GM23338 (cell line): ENCODE measurements around the gene TRDN. TPM values are rescaled to one million over a fixed set of nuclear protein-coding genes. Genes with fewer than 3 reads are reported as not detected.

Source experiments
- ATAC-seq: fragments of 200-7000 bp; cut with Tn5 transposase; 3 replicates; pipeline ENCODE4 v1.9.1; 2020
- DNase-seq: peaks from one replicate; pipeline ENCODE4 v3.0.0-alpha.2; 2015; ENCODE audit warnings: low spot score
- H2AFZ ChIP-seq: fragments of 200-600 bp; sonication (generic); 2 replicates; pipeline ENCODE4 v1.8.0; 2016; ENCODE audit warnings: antibody characterized with exemption, mild to moderate bottlenecking, moderate library complexity
- H3F3A ChIP-seq: fragments of 200-600 bp; sonication (generic); replicated peaks from 2 replicates; pipeline ENCODE4 v1.8.0; 2017; ENCODE audit warnings: antibody characterized with exemption, mixed run types, low read depth
- H3K27ac ChIP-seq: fragments of 200-600 bp; sonication (generic); 2 replicates; pipeline ENCODE4 v1.6.1; 2016; ENCODE audit warnings: low read depth
- H3K27me3 ChIP-seq: fragments of 200-600 bp; sonication (generic); 2 replicates; pipeline ENCODE4 v1.8.0; 2016; ENCODE audit warnings: mild to moderate bottlenecking, mixed run types, moderate library complexity; ENCODE audit not compliant: insufficient read depth
- H3K36me3 ChIP-seq: fragments of 200-600 bp; sonication (generic); 2 replicates; pipeline ENCODE4 v1.8.0; 2016; ENCODE audit warnings: mild to moderate bottlenecking; ENCODE audit not compliant: insufficient read depth
- H3K4me1 ChIP-seq: fragments of 200-600 bp; sonication (generic); 2 replicates; pipeline ENCODE4 v1.8.0; 2016; ENCODE audit warnings: mild to moderate bottlenecking, moderate library complexity; ENCODE audit not compliant: insufficient read depth
- H3K4me2 ChIP-seq: fragments of 200-600 bp; sonication (generic); 2 replicates; pipeline ENCODE4 v1.7.1; 2017; ENCODE audit warnings: mixed run types
- H3K4me3 ChIP-seq: fragments of 200-600 bp; sonication (generic); 2 replicates; pipeline ENCODE4 v1.6.1; 2016; ENCODE audit warnings: mixed run types
- H3K79me2 ChIP-seq: fragments of 200-600 bp; sonication (generic); replicated peaks from 2 replicates; pipeline ENCODE4 v1.8.0; 2017; ENCODE audit warnings: mild to moderate bottlenecking; ENCODE audit not compliant: insufficient read depth
- H3K9me2 ChIP-seq: fragments of 200-600 bp; sonication (generic); 2 replicates; pipeline ENCODE4 v1.8.0; 2017; ENCODE audit not compliant: insufficient read depth
- H4K20me1 ChIP-seq: fragments of 200-600 bp; sonication (generic); replicated peaks from 2 replicates; pipeline ENCODE4 v1.8.0; 2017; ENCODE audit warnings: mild to moderate bottlenecking; ENCODE audit not compliant: insufficient read depth
- H3K27ac Mint-ChIP-seq: 2 replicates; pipeline ENCODE4 v1.8.0; 2020; ENCODE audit warnings: inconsistent platforms, mild to moderate bottlenecking, moderate library complexity, mixed read lengths
- H3K27me3 Mint-ChIP-seq: 3 replicates; pipeline ENCODE4 v1.8.0; 2022; ENCODE audit warnings: low read depth, mild to moderate bottlenecking, moderate library complexity, mixed read lengths, inconsistent platforms; ENCODE audit not compliant: insufficient read depth, poor library complexity
- H3K36me3 Mint-ChIP-seq: 3 replicates; pipeline ENCODE4 v1.8.0; 2021; ENCODE audit warnings: low read depth, mild to moderate bottlenecking, inconsistent platforms, moderate library complexity, mixed read lengths
- H3K4me1 Mint-ChIP-seq: 3 replicates; pipeline ENCODE4 v1.8.0; 2020; ENCODE audit warnings: mild to moderate bottlenecking, inconsistent platforms, mixed read lengths
- H3K4me3 Mint-ChIP-seq: 3 replicates; pipeline ENCODE4 v1.8.0; 2021; ENCODE audit warnings: moderate library complexity, mild to moderate bottlenecking, inconsistent platforms, mixed read lengths
- H3K9me3 Mint-ChIP-seq: 3 replicates; pipeline ENCODE4 v1.8.0; 2020; ENCODE audit warnings: moderate library complexity, mild to moderate bottlenecking, inconsistent platforms, mixed read lengths
- CREB1 ChIP-seq: fragments of 250-450 bp; sonication (Bioruptor Pico); IDR thresholded peaks from 2 replicates; pipeline ENCODE4 v1.5.0; 2020; ENCODE audit warnings: low read depth, mild to moderate bottlenecking, moderate library complexity
- CTCF ChIP-seq, 2 experiments: fragments of 200-600 bp in 1 of 2; sonication (generic) in 1 of 2; conservative IDR thresholded peaks; 2 replicates each; pipeline versions ENCODE4 v1.5.1 to v1.6.1; 2016 to 2017; ENCODE audit warnings: antibody characterized with exemption in 2 of 2, low read depth in 2 of 2, mild to moderate bottlenecking in 2 of 2, moderate library complexity in 1 of 2
- ETS1 ChIP-seq: IDR thresholded peaks from 2 replicates; pipeline ENCODE4 v1.6.1; 2016; ENCODE audit warnings: antibody characterized with exemption
- EZH2 ChIP-seq: fragments of 200-600 bp; sonication (generic); IDR thresholded peaks from one replicate; pipeline ENCODE4 v1.8.0; 2017; ENCODE audit warnings: antibody characterized with exemption, mild to moderate bottlenecking, low read depth; ENCODE audit not compliant: unreplicated experiment
- EZH2phosphoT487 ChIP-seq: fragments of 200-600 bp; sonication (generic); IDR thresholded peaks from one replicate; pipeline ENCODE4 v1.8.1; 2018; ENCODE audit warnings: antibody characterized with exemption; ENCODE audit not compliant: unreplicated experiment
- JUNB ChIP-seq: IDR thresholded peaks from one replicate; pipeline ENCODE4 v1.6.1; 2016; ENCODE audit warnings: antibody characterized with exemption; ENCODE audit not compliant: unreplicated experiment
- NANOG ChIP-seq: IDR thresholded peaks from 2 replicates; pipeline ENCODE4 v1.6.1; 2016; ENCODE audit warnings: antibody characterized with exemption, borderline replicate concordance
- POLR2AphosphoS5 ChIP-seq: IDR thresholded peaks from 2 replicates; pipeline ENCODE4 v1.6.1; 2016; ENCODE audit warnings: antibody characterized with exemption, low read depth
- STAT1 ChIP-seq: IDR thresholded peaks from one replicate; pipeline ENCODE4 v1.6.1; 2016; ENCODE audit warnings: antibody characterized with exemption; ENCODE audit not compliant: unreplicated experiment
- ZNF114 ChIP-seq: fragments of 250-450 bp; sonication (Bioruptor Pico); IDR thresholded peaks from 2 replicates; pipeline ENCODE4 v1.5.0; 2020; ENCODE audit warnings: mild to moderate bottlenecking, moderate library complexity
- ZNF331 ChIP-seq: fragments of 250-450 bp; sonication (Bioruptor Pico); IDR thresholded peaks from 2 replicates; pipeline ENCODE4 v1.5.0; 2020; ENCODE audit warnings: low read depth, mild to moderate bottlenecking, moderate library complexity
- polyA plus RNA-seq: library from polyadenylated mRNA; unstranded; fragments of >200 nt; fragmentation: Nextera tagmentation; extraction: Ambion mirVana; gene quantifications from 2 replicates; pipeline ENCODE4 v1.2.1, GENCODE V29; 2016
- total RNA-seq: library from RNA; depleted of rRNA; stranded (reverse); fragments of >200 nt; shearing (Covaris generic); gene quantifications from 2 replicates; pipeline ENCODE4 v1.2.3, GENCODE V29; 2014

TRDN gene
- total and polyA plus RNA-seq, 2 experiments from 2014 or later: 35.5 to 137 TPM

- TF ChIP-seq CTCF (conservative IDR thresholded peaks at IDR 0.05; ENCODE audit: low read depth in 2 of 2): no peak
- TF ChIP-seq CREB1 (CRISPR knock-in tag): no peak
- no peak for TF ChIP-seq EZH2
- no peak for TF ChIP-seq ZNF114 (CRISPR knock-in tag)
- no peak for TF ChIP-seq STAT1
- no peak for TF ChIP-seq ZNF331
- TF ChIP-seq NANOG: no peak
- no peak for TF ChIP-seq ETS1
- TF ChIP-seq JUNB: no peak
- no peak for TF ChIP-seq POLR2AphosphoS5
- no peak for TF ChIP-seq EZH2phosphoT487
Measured at GRCh38 chr6:123616942-123617341, 19.8 kb downstream of the TRDN start (continued).

GRCh38 chr6:123616016-123616415 lies 20.7 kb downstream of the TRDN start:
- H3K27me3 Mint-ChIP-seq: no peaks in the 10 kb centered on the region
- Histone ChIP-seq H3K79me2 (no peaks in the 10 kb centered on the region), H3K27me3 (no peaks in the 10 kb centered on the region), H3K27ac (no peak overlapping the region), H3K4me1 (peaks cover 5% of the 10 kb centered on the region; the same call in 1 of the 2 replicates), H3K4me2 (no peak overlapping the region), H3F3A (no peaks in the 10 kb centered on the region), H2AFZ (no peak overlapping the region), H3K36me3 (no peaks in the 10 kb centered on the region), H4K20me1 (no peaks in the 10 kb centered on the region), H3K4me3 (no peak overlapping the region), H3K9me2 (no peaks in the 10 kb centered on the region)
- no peak for TF ChIP-seq ETS1
- ATAC-seq (no peak), DNase-seq (no peak)
- H3K4me3 Mint-ChIP-seq: no peak overlapping the region
- no peaks in the 10 kb centered on the region for H3K36me3 Mint-ChIP-seq
- no peaks in the 10 kb centered on the region; the same call in 2 of the 3 replicates for H3K9me3 Mint-ChIP-seq
- no peak overlapping the region for H3K27ac Mint-ChIP-seq
- peaks cover 3% of the 10 kb centered on the region; the same call in 2 of the 3 replicates for H3K4me1 Mint-ChIP-seq

GRCh38 chr6:123610779-123611178 lies 26.0 kb downstream of the TRDN start:
- Histone ChIP-seq H3K27me3 (no peaks in the 10 kb centered on the region), H3K4me1 (peaks cover 5% of the 10 kb centered on the region; the same call in 1 of the 2 replicates), H3F3A (no peaks in the 10 kb centered on the region), H3K79me2 (no peaks in the 10 kb centered on the region), H3K4me3 (no peak overlapping the region), H2AFZ (no peak overlapping the region), H3K36me3 (no peaks in the 10 kb centered on the region), H3K9me2 (no peaks in the 10 kb centered on the region), H3K4me2 (no peak overlapping the region), H4K20me1 (no peaks in the 10 kb centered on the region), H3K27ac (no peak overlapping the region)
- ATAC-seq: no peak
- Mint-ChIP-seq H3K27me3 (no peaks in the 10 kb centered on the region), H3K36me3 (no peaks in the 10 kb centered on the region), H3K4me1 (peaks cover 3% of the 10 kb centered on the region; the same call in 2 of the 3 replicates), H3K4me3 (no peak overlapping the region), H3K27ac (no peak overlapping the region), H3K9me3 (no peaks in the 10 kb centered on the region)
- DNase-seq: no peak
- TF ChIP-seq ZNF331 (no peak), ETS1 (no peak), ZNF114 (CRISPR knock-in tag) (no peak), STAT1 (no peak)
